OCI-LY3 (cell line): ENCODE results near the gene ZNF91.

Experiments used
- H2AFZ ChIP-seq: fragments of 200-600, 300-600 bp; shearing (Covaris generic); 2 replicates; pipeline ENCODE4 v1.6.0; 2014; ENCODE audit warnings: antibody characterized with exemption, low read depth, low read length
- H3K27ac ChIP-seq: fragments of 200-600, 300-600 bp; sonication (generic); 2 replicates; pipeline ENCODE4 v1.5.1; 2014; ENCODE audit warnings: mild to moderate bottlenecking, low read length, moderate library complexity, mixed read lengths
- H3K27me3 ChIP-seq: fragments of 200-600, 300-600 bp; sonication (generic); 2 replicates; pipeline ENCODE4 v1.6.1; 2014; ENCODE audit warnings: low read depth, low read length, mixed read lengths
- H3K36me3 ChIP-seq: fragments of 200-600, 300-600 bp; sonication (generic); replicated peaks from 2 replicates; pipeline ENCODE3; 2014; ENCODE audit warnings: low read depth, low read length, mixed read lengths
- H3K4me1 ChIP-seq: fragments of 300-600, 200-600 bp; sonication (generic); 2 replicates; pipeline ENCODE4 v1.6.1; 2014; ENCODE audit warnings: low read length, mixed read lengths
- H3K4me2 ChIP-seq: fragments of 200-600, 300-600 bp; sonication (generic); 2 replicates; pipeline ENCODE4 v1.6.1; 2014; ENCODE audit warnings: low read length, mixed read lengths
- H3K4me3 ChIP-seq: fragments of 300-600, 200-600 bp; sonication (generic); 2 replicates; pipeline ENCODE4 v1.5.1; 2014; ENCODE audit warnings: antibody characterized with exemption, mild to moderate bottlenecking, low read length, moderate library complexity
- H3K79me2 ChIP-seq: fragments of 300-600, 200-600 bp; shearing (Covaris generic); 2 replicates; pipeline ENCODE4 v1.6.1; 2014; ENCODE audit warnings: mild to moderate bottlenecking, low read length, mixed read lengths
- H3K9ac ChIP-seq: fragments of 300-600, 200-600 bp; shearing (Covaris generic); 2 replicates; pipeline ENCODE4 v1.6.0; 2014; ENCODE audit warnings: mild to moderate bottlenecking, low read length, moderate library complexity
- H3K9me3 ChIP-seq: fragments of 200-600, 300-600 bp; shearing (Covaris generic); 2 replicates; pipeline ENCODE4 v1.6.1; 2014; ENCODE audit warnings: low read length, mixed read lengths; ENCODE audit not compliant: insufficient read depth
- H4K20me1 ChIP-seq: fragments of 200-600, 300-600 bp; sonication (generic); 2 replicates; pipeline ENCODE4 v1.6.1; 2016; ENCODE audit warnings: low read length, mixed read lengths; ENCODE audit not compliant: insufficient read depth
- EZH2phosphoT487 ChIP-seq: fragments of 200-600 bp; shearing (Covaris generic); IDR thresholded peaks from 2 replicates; pipeline ENCODE4 v1.6.1; 2018; ENCODE audit warnings: antibody characterized with exemption, mixed run types, low read depth
- TF ChIP-seq, protein P1 (sequence below): fragments of 200-600, 300-600 bp; sonication (generic); IDR thresholded peaks from 2 replicates; pipeline ENCODE4 v1.5.1; 2014; ENCODE audit warnings: antibody characterized with exemption, low read length, low read depth

The ZNF91 gene

DNA sequence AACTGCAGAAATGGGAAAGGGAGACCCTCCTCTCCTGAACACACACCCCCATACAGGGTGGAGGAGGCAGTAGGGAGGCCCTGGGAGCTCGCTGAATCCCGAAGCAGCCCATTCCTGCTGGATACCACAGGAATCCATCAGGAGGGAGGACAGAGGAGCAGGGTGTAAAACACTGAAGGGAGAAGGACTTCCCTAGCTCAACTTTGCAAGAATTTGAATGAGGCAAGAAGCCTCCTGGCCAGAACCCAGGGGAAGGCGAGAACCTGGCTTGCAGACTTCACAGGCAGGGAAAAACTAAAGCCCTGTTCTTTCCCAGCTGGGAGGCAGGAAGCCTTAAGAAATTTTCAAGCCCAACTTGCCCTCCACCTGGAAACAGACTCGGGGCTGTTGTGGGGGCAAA, 43.5 kb downstream of the ZNF91 start:
- Histone ChIP-seq H3K4me3 (no peak overlapping the region), H3K36me3 (peaks cover 91% of the 10 kb centered on the region), H3K79me2 (peaks cover 95% of the 10 kb centered on the region), H4K20me1 (no peaks in the 10 kb centered on the region), H3K9me3 (peaks cover 66% of the 10 kb centered on the region), H3K27me3 (no peaks in the 10 kb centered on the region), H2AFZ (no peak overlapping the region), H3K4me2 (no peak overlapping the region), H3K4me1 (no peaks in the 10 kb centered on the region), H3K27ac (no peak overlapping the region), H3K9ac (no peak overlapping the region)
- TF ChIP-seq, protein P1, sequence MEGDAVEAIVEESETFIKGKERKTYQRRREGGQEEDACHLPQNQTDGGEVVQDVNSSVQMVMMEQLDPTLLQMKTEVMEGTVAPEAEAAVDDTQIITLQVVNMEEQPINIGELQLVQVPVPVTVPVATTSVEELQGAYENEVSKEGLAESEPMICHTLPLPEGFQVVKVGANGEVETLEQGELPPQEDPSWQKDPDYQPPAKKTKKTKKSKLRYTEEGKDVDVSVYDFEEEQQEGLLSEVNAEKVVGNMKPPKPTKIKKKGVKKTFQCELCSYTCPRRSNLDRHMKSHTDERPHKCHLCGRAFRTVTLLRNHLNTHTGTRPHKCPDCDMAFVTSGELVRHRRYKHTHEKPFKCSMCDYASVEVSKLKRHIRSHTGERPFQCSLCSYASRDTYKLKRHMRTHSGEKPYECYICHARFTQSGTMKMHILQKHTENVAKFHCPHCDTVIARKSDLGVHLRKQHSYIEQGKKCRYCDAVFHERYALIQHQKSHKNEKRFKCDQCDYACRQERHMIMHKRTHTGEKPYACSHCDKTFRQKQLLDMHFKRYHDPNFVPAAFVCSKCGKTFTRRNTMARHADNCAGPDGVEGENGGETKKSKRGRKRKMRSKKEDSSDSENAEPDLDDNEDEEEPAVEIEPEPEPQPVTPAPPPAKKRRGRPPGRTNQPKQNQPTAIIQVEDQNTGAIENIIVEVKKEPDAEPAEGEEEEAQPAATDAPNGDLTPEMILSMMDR: no peak
- no peak for TF ChIP-seq EZH2phosphoT487

DNA sequence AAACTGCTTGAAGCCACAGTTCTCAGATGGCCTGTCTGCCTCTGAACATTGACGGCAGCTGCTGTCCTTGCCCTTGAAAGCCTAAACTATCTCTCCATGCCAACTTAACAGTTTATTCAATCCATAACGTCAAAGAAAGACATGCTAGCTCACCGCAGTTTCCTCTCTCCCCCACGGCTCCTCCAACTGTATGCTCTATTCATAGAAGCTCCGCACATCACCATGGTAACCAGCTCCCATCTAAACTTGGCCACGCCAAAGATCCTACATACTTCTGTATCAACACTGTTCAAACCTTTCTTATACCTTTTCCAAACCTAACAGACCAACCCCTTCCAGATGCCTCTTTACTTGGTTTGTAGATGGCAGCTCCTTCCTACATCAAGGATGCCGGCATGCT, 48.6 kb downstream of the ZNF91 start:
- Histone ChIP-seq H3K27ac (no peak overlapping the region), H3K4me1 (no peaks in the 10 kb centered on the region), H3K27me3 (no peaks in the 10 kb centered on the region), H3K9ac (no peak overlapping the region), H3K9me3 (peaks cover 47% of the 10 kb centered on the region), H3K4me2 (no peak overlapping the region), H4K20me1 (no peaks in the 10 kb centered on the region), H3K79me2 (peaks cover 91% of the 10 kb centered on the region), H2AFZ (no peak overlapping the region), H3K36me3 (peaks cover 93% of the 10 kb centered on the region), H3K4me3 (no peak overlapping the region)
- TF ChIP-seq, protein P1: no peak
- TF ChIP-seq EZH2phosphoT487: no peak

DNA sequence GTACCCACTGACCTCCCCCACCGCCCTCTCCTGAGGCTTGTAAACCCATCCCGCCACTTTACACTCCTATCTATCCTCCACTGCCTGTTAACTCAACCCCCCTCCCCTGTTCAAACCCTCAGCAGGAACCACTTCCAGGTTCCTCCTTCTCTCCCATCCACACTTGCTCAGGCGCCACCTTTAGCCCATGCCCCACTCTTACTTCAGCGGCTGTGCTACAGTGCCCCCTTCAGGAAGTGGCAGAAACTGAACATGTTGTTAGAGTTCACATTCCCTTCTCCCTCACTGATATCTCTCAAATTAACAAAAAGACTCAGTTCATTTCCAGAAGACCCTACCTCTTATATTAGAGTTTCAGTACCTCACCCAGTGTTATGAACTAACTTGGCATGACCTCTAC, 49.4 kb downstream of the ZNF91 start:
- peaks cover 90% of the 10 kb centered on the region for H3K36me3 ChIP-seq
- no peaks in the 10 kb centered on the region for H3K4me1 ChIP-seq
- no peaks in the 10 kb centered on the region for H4K20me1 ChIP-seq
- peaks cover 46% of the 10 kb centered on the region for H3K9me3 ChIP-seq
- H3K9ac ChIP-seq: no peak overlapping the region
- no peak overlapping the region for H3K4me3 ChIP-seq
- no peak for TF ChIP-seq EZH2phosphoT487
- TF ChIP-seq, protein P1: peak; percentile 13; the same call in 1 of the 2 replicates
- peaks cover 90% of the 10 kb centered on the region for H3K79me2 ChIP-seq
- no peak overlapping the region for H2AFZ ChIP-seq
- H3K27ac ChIP-seq: no peak overlapping the region
- no peaks in the 10 kb centered on the region for H3K27me3 ChIP-seq
- no peak overlapping the region for H3K4me2 ChIP-seq

DNA sequence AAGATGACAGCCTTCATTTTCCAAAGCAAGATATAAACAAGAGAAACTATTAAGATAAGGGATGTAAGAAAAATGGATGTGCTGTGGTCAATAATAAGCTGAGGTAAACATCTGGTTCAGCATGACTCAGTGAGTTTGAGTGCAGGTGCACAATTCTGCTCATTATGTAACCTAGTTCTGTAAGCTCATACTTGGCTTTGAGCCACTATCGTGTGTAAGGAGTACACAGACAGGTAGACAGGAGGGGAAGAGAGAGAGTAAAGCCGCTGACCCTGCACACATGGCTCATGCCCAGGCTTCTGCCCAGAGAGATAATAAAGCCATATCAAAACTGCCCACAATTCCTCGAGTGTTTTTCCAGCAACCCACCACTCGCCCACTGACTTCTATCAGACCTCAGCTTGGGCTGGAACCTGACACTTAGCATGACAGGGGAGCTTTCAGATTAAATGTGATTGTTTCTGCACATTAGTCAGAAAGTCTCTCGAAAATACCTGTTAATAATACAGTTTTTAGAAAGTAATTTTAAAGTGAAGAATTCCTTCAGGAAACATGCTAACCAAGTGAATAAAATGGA, 51.7 kb downstream of the ZNF91 start:
- TF ChIP-seq, protein P1: no peak
- TF ChIP-seq EZH2phosphoT487: no peak
- no peak overlapping the region for H3K4me3 ChIP-seq
- H3K4me1 ChIP-seq: no peaks in the 10 kb centered on the region
- no peaks in the 10 kb centered on the region for H4K20me1 ChIP-seq
- H3K27me3 ChIP-seq: no peaks in the 10 kb centered on the region
- H3K4me2 ChIP-seq: no peak overlapping the region
- H3K36me3 ChIP-seq: peaks cover 88% of the 10 kb centered on the region
- H3K27ac ChIP-seq: no peak overlapping the region
- no peak overlapping the region for H3K9ac ChIP-seq
- peaks cover 49% of the 10 kb centered on the region for H3K9me3 ChIP-seq
- H3K79me2 ChIP-seq: peaks cover 84% of the 10 kb centered on the region
- H2AFZ ChIP-seq: no peak overlapping the region
